Activated T-cell treated with anti-CD3 and anti-CD28 coated beads, Interleukin-2, amount 50 U/mL, for 48 hours (primary cell): ENCODE results near the gene CAVIN3.
"Not testable (repeated sequence)": the region's sequence is repeated elsewhere in the genome, so short reads cannot be mapped to it uniquely, and the experiment has no call there.

Experiments
- DNase-seq, 2 experiments: peaks; one replicate each; pipeline ENCODE4 v3.0.0-alpha.2; 2020

CAVIN3 gene

GRCh38 chr11:6323291-6323905 lies 3.1 kb upstream of the CAVIN3 start:
- no peak for DNase-seq

GRCh38 chr11:6321961-6322362 lies 1.7 kb upstream of the CAVIN3 start:
- DNase-seq = peak; percentile 30 to 52

DNA sequence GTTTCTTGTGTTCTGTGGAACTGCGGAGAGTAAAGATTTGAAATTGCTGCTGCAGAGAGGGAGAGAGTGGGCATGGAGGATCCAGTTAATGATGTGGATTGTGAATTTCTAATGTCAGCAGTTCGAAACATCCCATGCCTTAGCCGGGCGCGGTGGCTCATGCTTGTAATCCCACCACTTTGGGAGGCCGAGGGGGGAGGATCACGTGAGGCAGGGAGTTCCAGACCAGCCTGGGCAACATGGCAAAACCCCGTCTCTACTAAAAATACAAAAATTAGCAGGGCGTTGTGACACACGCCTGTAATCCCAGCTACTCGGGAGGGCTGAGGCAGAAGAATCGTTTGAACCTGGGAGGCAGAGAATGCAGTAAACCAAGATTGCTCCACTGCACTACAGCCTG lies 1.1 kb upstream of the CAVIN3 start:
- DNase-seq = peak; percentile 24 to 31

DNA sequence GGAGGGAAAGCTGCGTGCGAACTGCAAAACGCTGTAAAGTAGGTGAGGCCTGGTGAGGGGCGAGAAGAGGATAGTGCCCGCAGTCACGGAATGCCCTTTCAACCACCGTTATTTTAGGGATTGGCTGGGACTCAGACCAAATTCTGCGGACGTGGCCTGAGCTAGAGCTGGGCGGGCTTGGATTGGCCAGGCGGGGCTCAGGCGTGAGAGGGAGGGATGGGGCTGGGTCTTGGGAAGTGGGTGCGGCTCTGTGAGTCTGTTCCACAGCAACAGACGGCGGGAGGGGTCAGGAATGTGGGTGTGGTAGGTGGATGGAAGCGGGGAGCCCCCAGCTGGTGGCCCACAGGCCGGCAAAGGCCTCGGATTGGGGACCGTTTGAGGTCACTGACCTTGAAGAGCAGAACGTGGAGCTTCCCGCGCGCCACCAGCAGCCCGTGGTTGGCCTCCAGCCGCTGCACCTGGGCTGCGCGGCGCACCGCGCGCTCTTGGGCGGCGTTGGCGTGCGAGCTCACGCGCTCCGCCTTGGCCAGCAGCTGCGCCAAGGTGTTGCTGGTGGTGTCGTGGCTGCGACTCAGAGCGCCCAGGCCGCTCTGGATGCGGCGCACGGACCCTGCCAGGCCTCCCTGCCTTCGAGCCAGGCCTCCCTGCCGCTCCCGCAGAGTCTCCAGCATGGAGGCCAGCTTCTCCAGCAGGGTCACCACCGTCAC lies 444 bp downstream of the CAVIN3 start:
- DNase-seq = peak; percentile 65 to 73

DNA sequence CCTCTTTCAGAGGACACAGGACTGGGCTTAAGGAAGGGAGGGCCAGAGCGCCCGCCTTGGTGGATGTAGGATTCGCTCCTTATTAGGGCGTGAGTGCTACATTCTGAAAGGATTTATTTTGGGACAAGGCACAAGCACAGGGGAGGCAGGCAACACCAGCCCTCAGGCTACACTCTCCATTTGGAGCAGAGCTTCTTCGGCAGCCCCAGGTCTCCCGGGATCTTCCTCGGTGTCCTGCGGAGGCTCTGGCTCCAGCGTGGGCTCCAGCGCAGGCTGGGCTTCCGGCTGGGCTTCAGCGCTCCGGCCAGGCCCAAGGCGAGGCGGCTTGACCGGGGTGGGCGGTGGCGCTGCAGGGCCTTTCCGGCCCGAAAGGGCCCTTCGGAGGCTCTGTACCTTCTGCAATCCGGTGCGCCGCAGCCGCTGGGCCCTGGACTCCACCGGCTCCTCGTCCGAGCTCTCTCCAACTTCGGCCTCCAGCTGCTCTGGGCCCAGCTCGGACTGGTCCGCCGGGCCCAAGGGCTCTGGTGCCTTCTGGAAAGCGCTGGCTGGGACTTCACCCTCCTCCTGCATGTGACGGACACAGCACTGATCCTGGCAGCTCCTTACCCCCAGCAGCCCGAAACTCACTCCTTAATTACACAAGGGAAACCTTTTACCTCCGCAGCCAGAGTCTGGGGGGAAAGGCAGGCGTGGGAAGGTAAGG lies 1.1 kb downstream of the CAVIN3 start:
- DNase-seq = peak in 1 of 2 experiments; percentile 34

DNA sequence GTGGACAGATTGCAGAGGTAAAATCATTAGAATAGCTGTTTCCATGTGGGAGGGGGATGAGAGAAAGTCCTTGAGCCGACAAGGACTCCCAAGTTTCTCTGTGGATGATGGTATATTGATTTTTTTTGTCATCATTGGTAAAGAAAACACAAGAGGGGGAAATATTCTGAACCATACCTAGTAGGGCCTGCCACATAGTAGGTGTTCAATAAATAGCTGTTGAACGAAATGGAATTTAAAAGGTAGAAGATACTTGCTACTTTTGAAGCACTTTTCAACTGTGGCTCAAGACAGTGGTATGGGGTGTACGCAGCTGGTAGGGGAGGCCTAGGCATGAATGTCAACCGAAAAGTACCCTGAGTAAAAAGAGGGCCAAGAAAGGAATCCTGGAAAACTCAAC lies 2.1 kb downstream of the CAVIN3 start:
- no peak for DNase-seq

DNA sequence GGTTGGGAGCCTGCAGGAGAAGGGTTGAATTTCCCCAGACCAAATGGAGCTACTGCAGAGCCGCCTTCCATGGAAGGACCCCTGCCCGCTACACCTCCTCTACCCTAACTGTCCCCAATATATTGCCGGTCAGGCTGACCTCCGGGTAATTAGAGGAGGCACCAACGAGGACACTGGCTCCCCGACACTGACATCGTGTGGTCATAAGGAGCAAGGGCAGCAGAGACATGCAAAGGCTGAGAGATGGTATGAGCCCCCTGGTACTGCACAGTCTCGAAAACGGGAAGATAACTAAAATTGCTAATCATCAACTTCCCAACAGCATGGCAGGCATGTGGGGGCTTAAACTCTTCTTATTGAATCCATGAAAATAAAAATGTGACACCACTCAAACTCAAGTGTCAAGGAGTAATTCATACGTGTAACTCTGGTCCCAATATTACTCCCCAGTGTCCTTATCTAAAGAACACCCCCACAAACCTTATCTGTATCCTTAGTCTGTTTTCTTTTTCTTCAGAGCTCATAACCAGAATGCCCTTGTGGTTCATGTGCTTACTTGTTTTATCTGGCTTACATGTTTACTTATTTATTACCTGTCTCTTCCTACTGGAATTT lies 4.4 kb downstream of the CAVIN3 start:
- DNase-seq = peak; percentile 47 to 54

DNA sequence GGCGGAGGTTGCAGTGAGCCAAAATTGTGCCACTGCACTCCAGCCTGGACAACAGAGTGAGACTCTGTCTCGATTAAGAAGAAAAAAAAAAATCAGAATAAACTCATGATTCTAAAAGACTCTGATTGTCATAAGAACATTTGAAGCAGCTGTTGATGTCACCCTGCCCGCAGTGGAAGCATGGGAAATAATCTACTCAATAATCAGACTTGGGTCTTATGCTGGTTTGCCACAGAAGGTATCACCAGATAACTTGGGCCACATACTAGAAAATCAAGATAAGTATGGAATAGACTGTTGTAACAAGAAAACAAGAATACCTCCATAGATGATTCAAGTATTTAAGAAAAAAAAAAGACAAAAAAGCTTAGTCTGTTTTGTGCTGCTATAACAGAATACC lies 8.2 kb downstream of the CAVIN3 start:
- DNase-seq = no peak

- no peak for DNase-seq
These were observed 12.4 kb downstream of the CAVIN3 start for GRCh38 chr11:6307876-6308275.

DNA sequence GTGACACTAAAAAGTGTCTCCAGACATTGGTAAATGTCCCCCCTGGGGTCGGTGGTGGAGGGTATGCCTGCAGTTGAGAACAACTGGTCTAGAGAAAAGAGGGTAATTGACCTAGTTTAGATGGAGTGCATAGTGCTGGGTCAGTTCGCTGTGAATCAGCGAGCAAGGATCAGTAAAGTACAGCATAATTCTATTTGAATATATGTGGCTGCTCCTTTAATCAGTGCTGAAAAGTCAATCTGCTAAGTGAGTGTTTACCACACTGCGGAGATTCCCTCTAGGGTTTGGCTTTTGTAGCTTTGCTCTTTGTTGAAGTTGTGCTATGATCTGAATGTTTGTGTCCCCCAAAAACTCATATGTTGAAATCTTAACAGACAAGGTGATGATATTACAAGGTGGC lies 15.0 kb downstream of the CAVIN3 start:
- no peak for DNase-seq

- DNase-seq = no peak
These were observed 16.6 kb downstream of the CAVIN3 start for GRCh38 chr11:6303661-6304060.

- no peak for DNase-seq
These were observed 19.2 kb downstream of the CAVIN3 start for GRCh38 chr11:6301096-6301495.

DNA sequence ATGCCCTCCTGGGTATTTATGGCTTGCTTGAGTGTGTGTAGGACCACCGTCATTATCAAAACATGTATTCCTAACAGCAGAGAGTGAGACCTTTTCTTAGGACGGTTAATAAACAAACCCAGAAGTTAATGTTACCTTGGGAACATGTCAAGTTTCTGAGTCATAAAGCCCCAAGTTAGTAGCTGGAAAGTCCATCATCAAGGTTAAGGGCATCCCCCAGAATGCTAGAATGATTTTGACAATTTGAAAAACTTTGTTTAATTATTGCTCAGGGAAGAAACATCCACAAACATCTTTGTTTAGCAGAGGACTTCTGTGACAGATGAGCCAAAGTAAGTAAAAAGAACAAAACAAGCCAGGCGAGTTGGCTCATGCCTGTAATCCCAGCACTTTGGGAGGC lies 20.0 kb downstream of the CAVIN3 start:
- no peak for DNase-seq

DNA sequence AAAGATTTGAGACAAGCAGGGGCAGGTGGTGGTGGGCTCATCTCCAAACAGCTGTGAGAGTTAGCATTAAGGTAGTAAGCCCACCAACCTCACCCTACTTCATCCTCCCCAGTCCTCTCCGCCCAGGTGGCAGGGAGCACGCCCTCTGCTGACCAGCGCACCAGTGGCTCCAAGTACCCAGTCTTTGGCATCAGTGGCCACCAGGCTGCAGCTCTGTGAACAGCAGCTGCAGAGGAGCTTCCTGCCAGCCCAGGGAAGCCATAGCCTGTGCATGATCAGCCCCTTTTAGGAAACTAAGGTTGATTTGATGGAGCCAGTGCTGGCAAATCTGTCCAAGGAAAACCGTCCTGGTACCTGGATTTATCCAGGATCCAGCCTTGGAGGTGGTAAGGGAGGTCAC lies 21.7 kb downstream of the CAVIN3 start:
- peak in 1 of 2 experiments; percentile 44 for DNase-seq

DNA sequence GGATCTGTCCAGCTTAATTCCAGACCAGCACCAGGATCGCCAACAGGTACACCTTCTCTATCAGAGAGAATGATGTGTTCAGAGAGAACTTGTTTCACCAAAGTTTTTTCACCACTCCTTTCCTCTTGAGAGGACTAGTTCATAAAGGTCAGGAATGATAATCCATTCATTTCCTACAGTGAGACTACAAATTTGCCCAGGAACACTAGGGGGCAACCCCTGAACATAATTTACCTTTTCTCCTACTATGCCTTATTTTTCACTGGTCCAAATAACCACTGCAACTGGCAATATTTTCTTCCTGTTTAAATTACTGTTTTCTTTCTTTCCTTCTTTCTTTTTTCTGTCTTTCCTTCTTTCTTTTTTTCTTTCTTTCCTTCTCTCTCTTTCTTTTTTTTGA lies 22.5 kb downstream of the CAVIN3 start:
- no peak for DNase-seq

DNA sequence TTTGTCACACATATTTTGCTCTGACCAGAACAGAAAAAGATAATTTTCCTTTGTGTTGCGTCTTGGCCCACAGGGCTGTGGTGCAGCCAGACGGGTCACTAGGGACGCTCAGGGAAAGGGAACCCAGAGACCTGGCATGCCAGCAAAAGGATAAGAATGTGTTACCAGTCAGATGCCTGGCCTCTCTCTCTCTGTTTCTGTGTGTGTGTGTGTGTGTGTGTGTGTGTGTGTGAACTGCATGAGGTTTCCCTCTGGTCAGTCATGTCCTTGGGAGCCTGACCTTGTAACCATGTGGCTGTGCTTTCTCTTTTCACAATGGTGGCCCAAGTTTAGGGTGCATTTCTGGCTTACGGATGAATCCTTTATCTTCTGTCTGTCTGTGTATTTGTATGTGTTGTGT lies 35.3 kb downstream of the CAVIN3 start:
- no peak for DNase-seq

DNA sequence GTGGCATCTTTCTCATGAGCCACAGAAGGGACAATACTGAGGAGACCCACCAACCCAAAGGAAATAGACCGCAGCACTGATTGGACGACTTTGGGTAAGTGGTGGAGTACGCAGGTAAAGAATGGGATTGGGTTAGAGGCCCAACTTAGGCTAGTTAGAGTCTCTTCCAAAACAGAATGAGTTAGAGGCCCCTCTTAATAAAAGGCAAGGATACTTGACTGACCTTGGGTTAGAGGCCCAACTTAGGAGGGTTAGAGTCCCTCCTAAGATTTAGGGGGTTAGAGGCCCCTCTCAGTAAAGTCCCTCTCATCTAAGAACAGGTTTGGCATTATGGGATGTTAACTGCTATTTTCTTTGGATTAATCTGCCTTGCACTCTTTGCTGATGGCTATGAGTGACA lies 36.1 kb downstream of the CAVIN3 start:
- no peak for DNase-seq

- no peak for DNase-seq
These were observed 36.8 kb downstream of the CAVIN3 start for GRCh38 chr11:6283453-6284023.

GRCh38 chr11:6280809-6281208 lies 39.5 kb downstream of the CAVIN3 start:
- not testable (repeated sequence) for DNase-seq

GRCh38 chr11:6273188-6273587 lies 47.1 kb downstream of the CAVIN3 start:
- no peak for DNase-seq

- no peak for DNase-seq
These were observed 48.7 kb downstream of the CAVIN3 start for GRCh38 chr11:6271598-6271997.

- DNase-seq = no peak
These were observed 49.6 kb downstream of the CAVIN3 start for GRCh38 chr11:6270584-6271246.

DNA sequence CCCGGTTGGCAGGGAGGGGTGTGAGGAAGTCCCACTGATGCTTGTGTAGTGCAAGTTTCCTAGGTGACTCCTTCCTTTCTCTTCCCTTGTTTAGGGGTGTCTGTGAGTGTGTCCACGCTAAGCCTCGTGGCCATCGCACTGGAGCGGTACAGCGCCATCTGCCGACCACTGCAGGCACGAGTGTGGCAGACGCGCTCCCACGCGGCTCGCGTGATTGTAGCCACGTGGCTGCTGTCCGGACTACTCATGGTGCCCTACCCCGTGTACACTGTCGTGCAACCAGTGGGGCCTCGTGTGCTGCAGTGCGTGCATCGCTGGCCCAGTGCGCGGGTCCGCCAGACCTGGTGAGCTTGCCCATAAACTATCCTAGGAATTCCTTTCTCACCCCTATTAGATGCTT lies 50.3 kb downstream of the CAVIN3 start:
- DNase-seq = no peak
